Epithelial cell of esophagus (primary cell): Measurements from ENCODE around the gene THSD8.

Experiments
- DNase-seq: peaks from one replicate; pipeline ENCODE4 v3.0.0; 2010; ENCODE audit warnings: low read depth
- H3K4me3 ChIP-seq: 2 replicates; pipeline ENCODE4 v1.5.1; 2011; ENCODE audit warnings: mild to moderate bottlenecking, low read length, control low read depth
- CTCF ChIP-seq: IDR thresholded peaks from 2 replicates; pipeline ENCODE4 v1.5.1; 2011; ENCODE audit warnings: low read depth, mild to moderate bottlenecking, low read length, control low read depth, inconsistent platforms; ENCODE audit not compliant: insufficient read depth; ENCODE audit errors: missing control alignments

The THSD8 gene

GRCh38 chr19:12779162-12779993 is 22.5 kb upstream of the THSD8 start:
- no peak for TF ChIP-seq CTCF
- H3K4me3 ChIP-seq, result peak overlapping the region; percentile 69
- no peak for DNase-seq

GRCh38 chr19:12782174-12782423 is 19.8 kb upstream of the THSD8 start:
- no peak for DNase-seq
- peak overlapping the region; percentile 43 for H3K4me3 ChIP-seq

GRCh38 chr19:12782424-12783290 is 19.2 kb upstream of the THSD8 start:
- peak; percentile 54 for DNase-seq
- TF ChIP-seq CTCF, result no peak
- H3K4me3 ChIP-seq, result peak overlapping the region; percentile 43

More at GRCh38 chr19:12782174-12782423, 19.8 kb upstream of the THSD8 start:
- no peak for TF ChIP-seq CTCF

GRCh38 chr19:12783291-12783848 is 18.5 kb upstream of the THSD8 start:
- no peak for DNase-seq
- peak overlapping the region; percentile 43 for H3K4me3 ChIP-seq

GRCh38 chr19:12783849-12784393 is 17.9 kb upstream of the THSD8 start:
- no peak overlapping the region for H3K4me3 ChIP-seq
- TF ChIP-seq CTCF, result no peak
- DNase-seq, result peak; percentile 82

More at GRCh38 chr19:12783291-12783848, 18.5 kb upstream of the THSD8 start:
- no peak for TF ChIP-seq CTCF

GRCh38 chr19:12784394-12784870 is 17.4 kb upstream of the THSD8 start:
- DNase-seq, result peak; percentile 59
- no peak overlapping the region for H3K4me3 ChIP-seq
- no peak for TF ChIP-seq CTCF
